ENCODE results near the gene KCNJ6.

GRCh38 chr21:37874481-37874880, 41.8 kb downstream of the KCNJ6 start:
- TF ChIP-seq CTCF (conservative IDR thresholded peaks at IDR 0.05; ENCODE audit: low read depth, low read length) (no peak), EZH2 (IDR thresholded peaks at IDR 0.05; ENCODE audit: borderline replicate concordance, low read depth, low read length, poor library complexity, severe bottlenecking) (no peak)

Measured in A673 (cell line).